ENCODE results near the gene NOX3. TPM values are rescaled to one million over a fixed set of nuclear protein-coding genes. Genes with fewer than 3 reads are reported as not detected.
"Not testable (repeated sequence)": the region's sequence is repeated elsewhere in the genome, so short reads cannot be mapped to it uniquely, and the experiment has no call there.

Gene NOX3
- polyA plus RNA-seq, 1 donor from 2014 or later, result 0.11 TPM

GRCh38 chr6:155472886-155473285 is 17.2 kb upstream of the NOX3 start:
- Histone ChIP-seq H4K20me1 (ENCODE audit: insufficient read depth) (no peaks in the 10 kb centered on the region), H3K9me2 (ENCODE audit: insufficient read depth, low read length) (no peaks in the 10 kb centered on the region), H3K9ac (ENCODE audit: low read length) (no peak overlapping the region), H3K36me3 (ENCODE audit: insufficient read depth, low read length) (no peaks in the 10 kb centered on the region), H3K27ac (ENCODE audit: low read length) (no peak overlapping the region), H3K79me2 (replicated peaks; ENCODE audit: insufficient read depth, low read length) (no peaks in the 10 kb centered on the region), H3F3A (ENCODE audit: insufficient read depth, low read length, poor library complexity, severe bottlenecking) (no peaks in the 10 kb centered on the region), H2AFZ (ENCODE audit: low read depth, low read length) (no peak overlapping the region), H3K4me3 (ENCODE audit: low read length) (no peak overlapping the region), H3K27me3 (ENCODE audit: insufficient read depth, low read depth, low read length) (no peaks in the 10 kb centered on the region), H3K9me3 (ENCODE audit: low read length) (peaks cover 7% of the 10 kb centered on the region), H3K4me2 (ENCODE audit: low read length) (no peak overlapping the region)
- TF ChIP-seq TAF1 (IDR thresholded peaks at IDR 0.05; ENCODE audit: low read depth) (no peak), SMC3 (conservative IDR thresholded peaks at IDR 0.05; ENCODE audit: poor library complexity) (no peak), CTCF (IDR thresholded peaks at IDR 0.05; ENCODE audit: poor library complexity, severe bottlenecking) (no peak), EZH2 (IDR thresholded peaks at IDR 0.05; ENCODE audit: borderline replicate concordance, insufficient read depth, low read length, poor library complexity, severe bottlenecking) (no peak), MXI1 (conservative IDR thresholded peaks at IDR 0.05; ENCODE audit: poor library complexity, severe bottlenecking) (no peak)

DNA sequence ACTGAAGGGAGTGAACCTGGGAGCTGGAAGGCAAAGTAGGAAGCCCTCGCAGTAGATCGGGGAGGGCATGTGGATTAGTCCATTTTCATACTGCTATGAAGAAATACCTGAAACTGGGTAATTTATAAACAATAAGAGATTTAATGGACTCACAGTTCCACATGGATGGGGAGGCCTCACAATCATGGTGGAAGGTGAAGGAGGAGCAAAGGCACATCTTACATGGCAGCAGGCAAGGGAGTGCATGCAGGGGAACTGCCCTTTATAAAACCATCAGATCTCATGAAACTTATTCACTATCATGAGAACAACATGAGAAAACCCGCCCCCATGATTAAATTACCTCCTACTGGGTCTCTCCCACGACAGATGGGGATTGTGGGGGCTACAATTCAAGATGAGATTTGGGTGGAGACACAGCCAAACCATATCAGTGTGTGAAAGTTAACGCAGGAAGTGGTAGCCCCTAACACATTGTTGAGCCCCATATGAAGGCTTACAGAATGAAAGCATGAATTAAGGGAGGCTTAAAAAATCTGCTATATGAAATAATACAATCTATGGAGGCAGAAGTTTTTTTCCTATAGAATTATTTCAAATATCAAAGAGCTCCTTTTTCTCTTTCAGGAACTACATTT is 15.5 kb upstream of the NOX3 start:
- H3K27ac ChIP-seq (ENCODE audit: low read length); H3F3A ChIP-seq (ENCODE audit: insufficient read depth, low read length, poor library complexity, severe bottlenecking); H3K4me2 ChIP-seq (ENCODE audit: low read length); H3K36me3 ChIP-seq (ENCODE audit: insufficient read depth, low read length); H4K20me1 ChIP-seq (ENCODE audit: insufficient read depth); H3K27me3 ChIP-seq (ENCODE audit: insufficient read depth, low read depth, low read length); H3K9me2 ChIP-seq (ENCODE audit: insufficient read depth, low read length); H3K9me3 ChIP-seq (ENCODE audit: low read length); H3K9ac ChIP-seq (ENCODE audit: low read length); H3K4me3 ChIP-seq (ENCODE audit: low read length); H3K79me2 ChIP-seq (replicated peaks; ENCODE audit: insufficient read depth, low read length); H2AFZ ChIP-seq (ENCODE audit: low read depth, low read length): not testable (repeated sequence)

DNA sequence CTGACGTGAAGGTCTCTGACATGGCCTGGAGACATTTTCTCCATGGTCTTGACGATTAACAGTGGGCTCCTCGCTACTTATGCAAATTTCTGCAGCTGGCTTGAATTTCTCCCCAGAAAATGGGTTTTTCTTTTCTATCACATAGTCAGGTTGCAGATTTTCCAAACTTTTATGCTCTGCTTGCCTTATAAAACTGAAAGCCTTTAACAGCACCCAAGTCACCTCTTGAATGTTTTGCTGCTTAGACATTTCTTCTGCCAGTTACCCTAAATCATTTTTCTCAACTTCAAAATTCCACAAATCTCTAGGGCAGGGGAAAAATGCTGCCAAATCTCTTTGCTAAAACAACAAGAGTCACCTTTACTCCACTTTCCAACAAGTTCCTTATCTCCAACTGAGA is 12.9 kb upstream of the NOX3 start:
- not testable (repeated sequence) for H3K27me3 ChIP-seq (ENCODE audit: insufficient read depth, low read depth, low read length); H3K36me3 ChIP-seq (ENCODE audit: insufficient read depth, low read length); H4K20me1 ChIP-seq (ENCODE audit: insufficient read depth); H3K9me2 ChIP-seq (ENCODE audit: insufficient read depth, low read length); H3F3A ChIP-seq (ENCODE audit: insufficient read depth, low read length, poor library complexity, severe bottlenecking); H3K79me2 ChIP-seq (replicated peaks; ENCODE audit: insufficient read depth, low read length); H2AFZ ChIP-seq (ENCODE audit: low read depth, low read length); H3K4me2 ChIP-seq (ENCODE audit: low read length); H3K9ac ChIP-seq (ENCODE audit: low read length); H3K4me3 ChIP-seq (ENCODE audit: low read length); H3K27ac ChIP-seq (ENCODE audit: low read length)
- H3K9me3 ChIP-seq (ENCODE audit: low read length), result peaks cover 10% of the 10 kb centered on the region

DNA sequence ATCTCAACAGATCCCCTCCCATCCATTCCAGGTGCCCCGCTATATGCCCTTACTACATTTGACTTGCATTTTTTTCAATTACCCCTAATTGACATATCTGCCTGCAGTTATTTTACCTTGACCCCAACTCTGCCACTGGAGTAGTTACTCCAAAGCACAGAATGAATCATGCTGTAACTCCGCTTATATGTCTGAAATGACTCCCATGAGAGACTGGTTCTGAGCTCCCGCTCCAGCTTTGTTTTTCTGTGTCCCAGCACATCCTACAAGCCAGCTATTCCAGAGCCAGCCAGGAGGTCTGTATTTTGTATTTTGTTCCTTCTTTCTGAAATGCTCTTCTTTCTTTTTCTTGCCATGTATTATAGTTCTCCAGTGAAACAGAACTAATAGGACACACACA is 10.9 kb upstream of the NOX3 start:
- H3K4me3 ChIP-seq (ENCODE audit: low read length), result no peak overlapping the region
- no peak overlapping the region for H3K9ac ChIP-seq (ENCODE audit: low read length)
- H3K79me2 ChIP-seq (replicated peaks; ENCODE audit: insufficient read depth, low read length), result no peaks in the 10 kb centered on the region
- no peaks in the 10 kb centered on the region for H3K27me3 ChIP-seq (ENCODE audit: insufficient read depth, low read depth, low read length)
- H3K4me2 ChIP-seq (ENCODE audit: low read length), result no peak overlapping the region
- no peak overlapping the region for H2AFZ ChIP-seq (ENCODE audit: low read depth, low read length)
- no peaks in the 10 kb centered on the region for H4K20me1 ChIP-seq (ENCODE audit: insufficient read depth)
- H3K36me3 ChIP-seq (ENCODE audit: insufficient read depth, low read length), result no peaks in the 10 kb centered on the region
- no peaks in the 10 kb centered on the region for H3K9me2 ChIP-seq (ENCODE audit: insufficient read depth, low read length)
- no peak overlapping the region for H3K27ac ChIP-seq (ENCODE audit: low read length)
- TF ChIP-seq MXI1 (conservative IDR thresholded peaks at IDR 0.05; ENCODE audit: poor library complexity, severe bottlenecking) (no peak), POLR2AphosphoS5 (IDR thresholded peaks at IDR 0.05) (no peak), TAF1 (IDR thresholded peaks at IDR 0.05; ENCODE audit: low read depth) (no peak), EP300 (conservative IDR thresholded peaks at IDR 0.05; ENCODE audit: poor library complexity, severe bottlenecking) (no peak), CTCF (IDR thresholded peaks at IDR 0.05; ENCODE audit: poor library complexity, severe bottlenecking) (no peak), RAD21 (conservative IDR thresholded peaks at IDR 0.05) (no peak), SMC3 (conservative IDR thresholded peaks at IDR 0.05; ENCODE audit: poor library complexity) (no peak), REST (IDR thresholded peaks at IDR 0.05; ENCODE audit: borderline replicate concordance) (no peak), EZH2 (IDR thresholded peaks at IDR 0.05; ENCODE audit: borderline replicate concordance, insufficient read depth, low read length, poor library complexity, severe bottlenecking) (no peak)
- no peaks in the 10 kb centered on the region for H3F3A ChIP-seq (ENCODE audit: insufficient read depth, low read length, poor library complexity, severe bottlenecking)
- peaks cover 10% of the 10 kb centered on the region for H3K9me3 ChIP-seq (ENCODE audit: low read length)

Data from neural cell (in vitro differentiated cells).